Mesothelial cell of epicardium (in vitro differentiated cells): ENCODE measurements around the gene LBHD2. TPM values are rescaled to one million over a fixed set of nuclear protein-coding genes. Genes with fewer than 3 reads are reported as not detected.

Experiments used
- DNase-seq, 2 experiments: peaks; one replicate each; pipeline ENCODE4 v3.0.0; 2021; ENCODE audit warnings: low spot score in 2 of 2; ENCODE audit not compliant: unreplicated experiment in 2 of 2
- H3K27ac Mint-ChIP-seq: 2 replicates; pipeline ENCODE4 v1.8.0; 2021; ENCODE audit warnings: mixed read lengths
- H3K27me3 Mint-ChIP-seq: 2 replicates; pipeline ENCODE4 v1.8.0; 2021; ENCODE audit warnings: low read depth, mixed read lengths
- H3K36me3 Mint-ChIP-seq: 2 replicates; pipeline ENCODE4 v1.8.0; 2021; ENCODE audit warnings: mixed read lengths
- H3K4me1 Mint-ChIP-seq: 2 replicates; pipeline ENCODE4 v1.8.0; 2021; ENCODE audit warnings: mixed read lengths
- H3K4me3 Mint-ChIP-seq: 2 replicates; pipeline ENCODE4 v1.8.0; 2021; ENCODE audit warnings: mild to moderate bottlenecking, moderate library complexity, mixed read lengths
- H3K9me3 Mint-ChIP-seq: 2 replicates; pipeline ENCODE4 v1.8.0; 2021; ENCODE audit warnings: mixed read lengths
- total RNA-seq: library from RNA; stranded (reverse); gene quantifications from 3 replicates; pipeline ENCODE4 v1.2.1, GENCODE V29; 2021
- TF ChIP-seq, protein P1 (sequence below): fragments of 200-600 bp; sonication (generic); IDR thresholded peaks from one replicate; pipeline ENCODE4 v1.5.0; 2021; ENCODE audit warnings: antibody characterized with exemption; ENCODE audit not compliant: unreplicated experiment

LBHD2 gene
- total RNA-seq, 1 donor from 2014 or later: not detected

DNA sequence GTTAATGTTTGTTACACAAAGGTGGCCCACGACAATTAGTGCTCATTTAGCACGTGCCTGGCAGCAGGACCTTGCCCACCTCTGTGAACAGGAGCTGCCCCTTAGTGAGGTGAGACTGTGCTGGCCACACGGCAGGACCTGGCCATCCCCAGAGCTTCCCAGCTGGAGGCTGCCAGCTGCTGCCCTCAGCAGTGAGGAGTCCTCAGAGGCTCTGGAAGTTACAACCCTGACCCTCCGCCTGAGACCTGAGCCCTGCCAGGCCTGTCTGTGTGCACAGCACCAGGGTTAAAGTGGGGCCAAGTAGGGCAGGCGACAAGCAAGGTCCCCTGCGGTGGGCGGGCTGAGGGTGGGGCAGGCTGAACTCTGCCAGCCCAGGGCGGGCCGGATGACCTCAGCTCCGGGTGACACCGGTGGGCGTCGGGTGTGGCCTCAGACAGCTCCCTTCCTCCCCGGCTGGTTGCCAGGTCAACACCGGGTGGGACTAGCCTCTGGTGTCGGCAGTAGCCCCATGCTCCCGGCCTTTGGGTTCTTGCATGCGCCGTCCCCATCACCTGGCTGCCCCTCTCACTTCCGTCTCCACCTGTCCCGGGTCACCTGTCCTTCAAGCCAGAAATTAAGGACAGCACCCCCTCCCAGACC is 9.2 kb upstream of the LBHD2 start:
- Mint-ChIP-seq H3K9me3 (no peaks in the 10 kb centered on the region), H3K4me3 (peak overlapping the region; percentile 12), H3K4me1 (no peaks in the 10 kb centered on the region), H3K27me3 (no peaks in the 10 kb centered on the region), H3K36me3 (no peaks in the 10 kb centered on the region), H3K27ac (no peak overlapping the region)
- TF ChIP-seq, protein P1, sequence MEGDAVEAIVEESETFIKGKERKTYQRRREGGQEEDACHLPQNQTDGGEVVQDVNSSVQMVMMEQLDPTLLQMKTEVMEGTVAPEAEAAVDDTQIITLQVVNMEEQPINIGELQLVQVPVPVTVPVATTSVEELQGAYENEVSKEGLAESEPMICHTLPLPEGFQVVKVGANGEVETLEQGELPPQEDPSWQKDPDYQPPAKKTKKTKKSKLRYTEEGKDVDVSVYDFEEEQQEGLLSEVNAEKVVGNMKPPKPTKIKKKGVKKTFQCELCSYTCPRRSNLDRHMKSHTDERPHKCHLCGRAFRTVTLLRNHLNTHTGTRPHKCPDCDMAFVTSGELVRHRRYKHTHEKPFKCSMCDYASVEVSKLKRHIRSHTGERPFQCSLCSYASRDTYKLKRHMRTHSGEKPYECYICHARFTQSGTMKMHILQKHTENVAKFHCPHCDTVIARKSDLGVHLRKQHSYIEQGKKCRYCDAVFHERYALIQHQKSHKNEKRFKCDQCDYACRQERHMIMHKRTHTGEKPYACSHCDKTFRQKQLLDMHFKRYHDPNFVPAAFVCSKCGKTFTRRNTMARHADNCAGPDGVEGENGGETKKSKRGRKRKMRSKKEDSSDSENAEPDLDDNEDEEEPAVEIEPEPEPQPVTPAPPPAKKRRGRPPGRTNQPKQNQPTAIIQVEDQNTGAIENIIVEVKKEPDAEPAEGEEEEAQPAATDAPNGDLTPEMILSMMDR: no peak
- no peak for DNase-seq

DNA sequence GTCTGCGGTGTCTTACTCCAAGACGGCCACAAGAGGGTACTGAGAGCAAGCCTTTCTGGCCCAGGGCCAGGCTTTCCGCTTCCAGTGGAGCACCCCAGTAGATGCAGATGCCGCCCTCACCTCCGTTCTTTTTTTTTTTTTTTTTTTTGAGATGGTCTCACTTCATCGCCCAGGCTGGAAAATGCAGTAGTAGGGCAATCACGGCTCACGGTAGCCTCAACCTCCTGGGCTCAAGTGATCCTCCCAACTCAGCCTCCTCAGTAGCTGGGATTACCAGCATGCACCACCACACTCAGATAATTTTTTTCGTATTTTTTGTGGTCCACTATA is 5.6 kb upstream of the LBHD2 start:
- H3K36me3 Mint-ChIP-seq: no peaks in the 10 kb centered on the region
- H3K27ac Mint-ChIP-seq: no peak overlapping the region
- no peak overlapping the region for H3K4me3 Mint-ChIP-seq
- H3K4me1 Mint-ChIP-seq: no peaks in the 10 kb centered on the region
- no peaks in the 10 kb centered on the region for H3K27me3 Mint-ChIP-seq
- no peaks in the 10 kb centered on the region for H3K9me3 Mint-ChIP-seq
- peak; percentile 70 to 78 for DNase-seq
- TF ChIP-seq, protein P1: peak; percentile 72

DNA sequence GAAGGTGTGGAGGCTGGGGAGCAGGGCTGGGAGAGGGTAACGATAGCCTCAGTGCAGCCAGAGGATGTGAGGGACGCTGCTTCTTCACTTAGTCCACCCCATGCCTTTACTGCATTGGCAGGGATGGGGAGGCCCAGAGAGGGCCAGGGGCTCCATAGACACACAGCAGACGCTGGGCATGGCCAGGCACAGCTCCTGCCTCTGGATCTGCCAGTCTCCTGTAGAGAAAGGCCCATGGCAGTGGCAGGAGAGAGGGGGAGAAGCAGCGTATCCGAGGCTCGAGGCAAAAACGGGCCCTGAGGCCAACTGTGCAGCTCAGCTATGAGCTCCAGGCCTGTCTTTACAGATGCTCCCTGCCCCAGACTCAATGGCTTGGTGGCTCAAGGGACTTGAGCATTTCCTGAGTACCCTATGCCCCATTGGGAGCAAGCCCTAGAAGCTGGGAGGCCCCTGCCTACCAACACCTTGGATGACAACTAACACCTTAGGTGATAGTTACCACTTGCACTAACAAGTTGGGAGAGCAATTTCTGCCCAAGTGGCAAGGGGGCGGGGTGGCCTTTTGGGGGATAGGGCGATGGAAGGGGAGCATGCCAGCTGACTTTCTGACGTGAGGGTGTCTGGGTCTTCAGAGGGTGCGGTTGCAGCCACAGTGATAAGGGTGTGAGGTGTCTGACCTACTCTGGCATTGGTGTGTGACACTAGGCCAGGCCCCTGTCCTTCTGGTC is 5.0 kb upstream of the LBHD2 start:
- Mint-ChIP-seq H3K4me1 (no peaks in the 10 kb centered on the region), H3K27ac (no peak overlapping the region), H3K4me3 (no peak overlapping the region), H3K27me3 (peaks cover 4% of the 10 kb centered on the region), H3K36me3 (no peaks in the 10 kb centered on the region), H3K9me3 (no peaks in the 10 kb centered on the region)
- no peak for DNase-seq
- TF ChIP-seq, protein P1: no peak

DNA sequence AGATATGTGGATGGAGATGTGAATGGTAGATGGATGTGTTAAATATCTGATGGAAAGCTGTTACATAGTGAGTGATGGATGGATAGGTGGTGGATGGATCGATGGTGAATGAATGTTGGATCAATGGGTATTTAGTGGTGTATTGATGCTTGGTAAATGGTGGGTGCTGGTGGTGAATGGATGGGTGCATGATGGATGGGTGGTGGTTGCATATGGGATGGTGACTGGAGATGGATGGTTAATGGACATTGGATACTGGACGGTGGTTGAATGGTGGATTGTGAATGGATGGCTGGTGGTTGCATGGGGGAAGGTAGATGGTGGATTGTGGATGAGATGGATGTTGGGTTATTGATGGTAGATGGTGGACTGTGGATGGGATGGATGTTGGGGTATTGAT is 2.1 kb upstream of the LBHD2 start:
- H3K4me1 Mint-ChIP-seq: no peaks in the 10 kb centered on the region

DNA sequence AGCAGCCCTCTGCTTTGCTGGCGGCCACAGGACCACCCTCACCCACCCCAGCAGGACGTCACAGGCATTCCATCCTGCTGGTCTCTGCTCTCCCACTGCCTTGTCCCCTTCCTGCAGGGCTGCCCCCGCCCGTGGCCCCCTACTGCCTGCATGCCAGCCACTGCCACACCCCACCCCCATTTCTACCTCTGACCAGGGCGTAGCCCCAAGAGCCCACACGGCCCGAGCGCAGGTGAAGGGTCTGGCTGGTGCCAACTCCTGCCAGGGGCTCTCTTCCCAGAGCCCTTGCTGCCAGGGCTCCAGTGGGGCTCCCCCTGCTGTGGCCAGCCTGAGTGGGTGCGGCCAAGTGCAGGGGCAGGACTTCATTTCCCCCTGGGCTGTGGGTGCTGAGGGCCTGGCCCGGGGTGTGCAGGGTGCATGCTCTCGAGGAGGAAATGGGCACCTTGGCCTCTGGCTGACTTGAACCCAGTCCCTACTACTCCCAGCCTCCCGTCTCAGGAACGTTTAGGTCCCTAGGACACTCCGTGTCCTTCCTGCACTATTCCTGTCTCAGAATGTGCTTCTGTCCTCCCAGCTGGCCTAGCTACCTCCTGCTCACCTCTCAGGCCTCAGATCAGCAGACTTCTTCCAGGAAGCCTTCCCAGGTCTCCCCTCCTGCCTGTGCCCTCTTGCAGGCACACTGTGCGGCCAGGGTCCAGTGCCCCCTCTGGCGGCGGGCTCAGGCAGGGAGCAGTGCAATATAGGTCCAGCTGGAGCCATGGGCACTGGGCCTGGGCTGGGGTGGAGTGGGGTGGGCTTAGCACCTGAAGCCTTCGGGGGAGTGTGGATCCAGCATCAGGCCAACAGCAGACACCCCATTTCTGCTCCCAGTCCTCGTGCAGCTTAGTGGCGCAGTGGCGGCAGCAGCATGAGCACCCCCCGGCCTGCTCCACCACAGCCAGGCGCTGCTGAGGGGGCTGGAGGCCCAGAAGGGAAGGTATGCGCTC is 1.4 kb downstream of the LBHD2 start:
- Mint-ChIP-seq H3K4me3 (no peak overlapping the region), H3K27me3 (peaks cover 27% of the 10 kb centered on the region)
- no peak for DNase-seq

More for the DNA sequence above, 2.1 kb upstream of the LBHD2 start:
- peaks cover 23% of the 10 kb centered on the region for H3K27me3 Mint-ChIP-seq
- DNase-seq: no peak
- no peaks in the 10 kb centered on the region for H3K9me3 Mint-ChIP-seq
- H3K27ac Mint-ChIP-seq: no peak overlapping the region
- TF ChIP-seq, protein P1: no peak
- H3K36me3 Mint-ChIP-seq: no peaks in the 10 kb centered on the region
- H3K4me3 Mint-ChIP-seq: no peak overlapping the region

More for the DNA sequence above, 1.4 kb downstream of the LBHD2 start:
- TF ChIP-seq, protein P1: no peak
- Mint-ChIP-seq H3K4me1 (no peaks in the 10 kb centered on the region), H3K27ac (no peak overlapping the region), H3K36me3 (no peaks in the 10 kb centered on the region), H3K9me3 (no peaks in the 10 kb centered on the region)
